ENCODE results near the gene ZNF580.

The ZNF580 gene

GRCh38 chr19:55599842-55600661, 40.8 kb upstream of the ZNF580 start, which contains the start of gene ZNF524:
Gene ZNF524, plus strand, starts transcription at chr19:55600288. Its CDS starts 1,825 bp downstream, at chr19:55602113.
- Histone ChIP-seq H3K4me3 (ENCODE audit: low read depth, low read length) (peak within 1 kb of the TSS; percentile 97), H3K9me3 (ENCODE audit: control insufficient read depth, insufficient read depth, low read depth, low read length) (no peaks in the 10 kb centered on the region), H3K4me1 (ENCODE audit: control insufficient read depth, insufficient read depth, low read length) (peaks cover 3% of the 10 kb centered on the region; the same call in 1 of the 2 replicates), H3K36me3 (ENCODE audit: control insufficient read depth in 2 of 2, insufficient read depth in 1 of 2, low read length in 2 of 2) (peaks cover 10 to 23% of the 10 kb centered on the region in 2 experiments), H3K27ac (ENCODE audit: extremely low read depth, low read depth, low read length) (peak within 1 kb of the TSS; percentile 97)
- CTCF ChIA-PET = interaction anchor here (0.6 to 2.9 kb wide), 5 partner anchors 83 to 1174 kb away, joined by 3 to 9 read pairs (median 4); no protein-coding TSS in a partner anchor
- POLR2A ChIA-PET = interaction anchor here (0.5 to 4.4 kb wide), 29 partner anchors 13 to 484 kb away, joined by 3 to 71 read pairs (median 6); partner anchors contain the start of genes CCDC106, HSPBP1, ISOC2 and KMT5C
- TF ChIP-seq ZNF184 (tag by site-specific recombination; IDR thresholded peaks at IDR 0.05) = no peak
- TF ChIP-seq ZNF19 (tag by site-specific recombination; IDR thresholded peaks at IDR 0.05; ENCODE audit: low read depth) = no peak
- no peak for TF ChIP-seq ZNF114 (tag by site-specific recombination; IDR thresholded peaks at IDR 0.05)
- TF ChIP-seq RBAK (tag by site-specific recombination; IDR thresholded peaks at IDR 0.05) = no peak
- TF ChIP-seq ZNF692 (tag by site-specific recombination; IDR thresholded peaks at IDR 0.05) = peak; percentile 89
- TF ChIP-seq ZNF350 (tag by site-specific recombination; IDR thresholded peaks at IDR 0.05) = no peak
- no peak for TF ChIP-seq ZNF157 (tag by site-specific recombination; IDR thresholded peaks at IDR 0.05)
- no peak for TF ChIP-seq ZNF266 (tag by site-specific recombination; IDR thresholded peaks at IDR 0.05; ENCODE audit: low read depth)
- no peak for TF ChIP-seq ZNF18 (tag by site-specific recombination; IDR thresholded peaks at IDR 0.05)
- TF ChIP-seq ZNF394 (tag by site-specific recombination; IDR thresholded peaks at IDR 0.05; ENCODE audit: borderline replicate concordance) = peak; percentile 9
- TF ChIP-seq ZNF2 (tag by site-specific recombination; IDR thresholded peaks at IDR 0.05) = peak; percentile 68; the same call in 1 of the 2 replicates
- TF ChIP-seq ZNF701 (tag by site-specific recombination; IDR thresholded peaks at IDR 0.05) = no peak
- no peak for TF ChIP-seq PRDM6 (tag by site-specific recombination; IDR thresholded peaks at IDR 0.05)
- no peak for TF ChIP-seq GLI2 (tag by site-specific recombination; IDR thresholded peaks at IDR 0.05; ENCODE audit: borderline replicate concordance, low read depth)
- TF ChIP-seq ZSCAN16 (tag by site-specific recombination; IDR thresholded peaks at IDR 0.05) = no peak; the same call in 1 of the 2 replicates
- TF ChIP-seq ZFP41 (tag by site-specific recombination; IDR thresholded peaks at IDR 0.05; ENCODE audit: borderline replicate concordance) = no peak
- no peak for TF ChIP-seq ZNF302 (tag by site-specific recombination; IDR thresholded peaks at IDR 0.05; ENCODE audit: low read depth)
- TF ChIP-seq ZSCAN4 (tag by site-specific recombination; IDR thresholded peaks at IDR 0.05) = no peak
- no peak for TF ChIP-seq REPIN1 (tag by site-specific recombination; IDR thresholded peaks at IDR 0.05; ENCODE audit: low read depth)
- TF ChIP-seq ZNF175 (tag by site-specific recombination; IDR thresholded peaks at IDR 0.05) = no peak
- TF ChIP-seq ZNF24 (tag by site-specific recombination; IDR thresholded peaks at IDR 0.05) = peak; percentile 38; the same call in 1 of the 2 replicates
- TF ChIP-seq GFI1B (tag by site-specific recombination; IDR thresholded peaks at IDR 0.05) = no peak
- no peak for TF ChIP-seq ZNF311 (tag by site-specific recombination; IDR thresholded peaks at IDR 0.05; ENCODE audit: borderline replicate concordance)
- TF ChIP-seq ZFP69B (tag by site-specific recombination; IDR thresholded peaks at IDR 0.05) = peak; percentile 63; the same call in 1 of the 2 replicates
- TF ChIP-seq ZNF146 (tag by site-specific recombination; IDR thresholded peaks at IDR 0.05) = no peak
- peak; percentile 22; the same call in 1 of the 2 replicates for TF ChIP-seq ZNF558 (tag by site-specific recombination; IDR thresholded peaks at IDR 0.05)
- 0 out of 2 replicates have a peak, but pooled peaks have one; percentile 65 for TF ChIP-seq ZSCAN18 (tag by site-specific recombination; IDR thresholded peaks at IDR 0.05)
- TF ChIP-seq ZNF354C (tag by site-specific recombination; IDR thresholded peaks at IDR 0.05; ENCODE audit: borderline replicate concordance, low read depth) = no peak
- no peak for TF ChIP-seq ZNF423 (tag by site-specific recombination; IDR thresholded peaks at IDR 0.05)
- no peak for TF ChIP-seq MEIS1 (CRISPR knock-in tag; IDR thresholded peaks at IDR 0.05; ENCODE audit: borderline replicate concordance)
- TF ChIP-seq ZNF768 (tag by site-specific recombination; IDR thresholded peaks at IDR 0.05) = no peak

Measured in HEK293 (cell line).